Measurements from ENCODE around the gene DNLZ.

Gene DNLZ

DNA sequence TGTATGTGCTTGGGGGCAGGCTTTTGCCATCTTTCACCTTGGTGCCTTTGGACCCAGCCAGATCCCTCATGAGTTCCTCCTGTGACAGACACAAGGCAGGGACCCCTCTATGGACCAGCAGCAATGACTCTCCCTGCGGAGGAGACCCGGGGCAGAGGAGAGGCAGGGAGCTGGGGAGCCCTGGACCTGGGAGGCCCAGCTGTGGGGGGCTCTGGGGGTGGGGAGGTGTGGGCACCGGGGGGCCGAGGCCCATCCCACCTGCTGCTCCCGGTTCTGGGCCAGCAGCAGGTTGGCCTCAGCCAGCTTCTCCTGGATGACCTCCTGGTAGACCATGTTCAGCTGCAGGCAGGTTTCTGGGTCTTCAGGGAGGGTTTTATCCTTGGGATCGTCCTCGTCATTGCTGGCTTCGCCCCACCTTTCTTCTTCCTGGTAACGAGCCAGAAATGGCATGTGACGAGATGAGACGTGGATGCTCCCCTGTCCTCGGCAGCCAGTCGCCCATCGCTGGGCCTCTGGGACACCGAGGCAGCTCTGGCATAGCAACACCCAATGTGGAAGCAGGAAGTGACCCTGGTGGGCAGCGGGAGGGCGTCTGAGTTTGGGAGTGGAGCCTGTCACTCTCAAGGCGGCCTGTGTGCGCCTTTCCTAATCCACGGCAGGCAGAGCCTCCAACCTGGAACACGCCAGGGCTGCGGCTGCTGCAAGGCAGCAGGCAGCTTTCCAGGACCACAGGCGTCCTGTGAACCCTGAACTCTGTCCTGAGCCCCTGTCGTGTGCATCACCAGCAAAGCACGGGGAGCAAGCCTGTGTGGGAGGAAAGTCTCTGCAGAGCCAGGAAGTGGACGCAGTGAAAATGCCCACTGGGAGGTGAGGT is 32.0 kb upstream of the DNLZ start:
- DNase-seq (ENCODE audit: low read depth), result no peak

DNA sequence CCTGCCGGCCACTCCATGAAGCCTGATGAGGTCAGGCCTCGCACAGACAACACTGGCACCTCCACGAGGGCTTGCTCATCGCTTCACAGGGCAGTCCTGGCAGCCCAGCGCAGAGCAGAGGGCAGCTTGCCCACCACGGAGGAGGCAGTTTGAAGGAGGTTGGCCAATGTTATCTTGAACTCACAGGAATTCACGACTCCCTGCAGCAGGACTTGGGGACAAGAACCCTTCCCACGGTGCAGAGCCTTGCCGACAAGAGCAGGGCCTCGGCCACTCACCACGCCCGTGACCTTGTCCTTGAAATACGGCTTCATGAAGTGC is 31.4 kb upstream of the DNLZ start:
- DNase-seq (ENCODE audit: low read depth), result no peak

DNA sequence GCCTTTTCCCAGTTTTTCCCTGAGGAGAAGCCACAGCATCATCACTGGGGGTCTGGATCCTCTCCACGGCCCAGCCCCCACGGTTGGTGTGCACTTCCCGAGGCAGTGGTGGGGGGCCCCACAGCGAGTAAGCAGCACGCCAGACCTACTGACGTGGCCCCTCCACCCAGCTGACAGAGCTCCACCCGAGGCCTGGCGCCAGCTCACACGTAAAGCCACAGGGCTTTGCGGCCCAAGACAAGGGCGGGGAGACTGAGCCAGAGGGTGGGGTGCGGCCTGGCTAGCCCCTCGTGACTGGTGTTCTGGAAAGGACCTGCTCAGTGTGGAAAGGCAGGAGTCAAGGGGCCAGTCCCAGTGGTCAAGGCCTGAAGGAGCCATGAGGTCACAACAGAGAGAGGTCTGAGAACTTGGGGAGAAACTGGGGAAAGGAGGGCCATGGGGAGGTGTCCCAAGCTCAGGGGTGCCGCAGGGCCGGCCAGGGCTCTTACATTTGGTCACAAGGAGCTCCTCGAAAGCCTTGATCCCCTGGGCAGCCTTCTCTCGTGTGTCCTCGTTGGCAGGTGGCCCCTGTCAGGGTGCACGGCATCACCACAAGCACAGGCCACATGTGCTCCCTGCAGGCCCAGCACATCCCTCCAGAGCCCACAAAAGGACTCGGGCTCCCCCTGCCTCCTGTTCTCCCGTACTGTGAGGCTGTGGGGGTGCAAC is 30.9 kb upstream of the DNLZ start:
- no peak for DNase-seq (ENCODE audit: low read depth)

DNA sequence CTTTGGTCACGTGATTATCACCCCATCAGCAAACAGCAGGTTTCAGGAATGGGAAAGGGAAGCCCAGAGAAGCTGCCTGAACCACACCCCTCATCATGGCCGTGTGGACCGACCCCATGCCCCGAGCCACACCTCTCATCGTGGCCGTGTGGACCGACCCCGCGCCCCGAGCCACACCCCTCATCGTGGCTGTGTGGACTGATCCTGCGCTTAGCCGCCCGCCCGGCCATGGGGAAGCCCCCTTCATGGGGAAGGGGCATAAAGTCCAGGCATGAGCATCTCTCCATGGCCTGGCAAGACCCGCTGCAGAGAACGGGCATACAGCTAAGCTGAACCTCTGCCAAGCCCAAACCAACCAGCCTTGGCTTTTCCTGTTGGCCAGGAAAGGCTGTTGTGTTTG is 30.0 kb upstream of the DNLZ start:
- no peak for DNase-seq (ENCODE audit: low read depth)

DNA sequence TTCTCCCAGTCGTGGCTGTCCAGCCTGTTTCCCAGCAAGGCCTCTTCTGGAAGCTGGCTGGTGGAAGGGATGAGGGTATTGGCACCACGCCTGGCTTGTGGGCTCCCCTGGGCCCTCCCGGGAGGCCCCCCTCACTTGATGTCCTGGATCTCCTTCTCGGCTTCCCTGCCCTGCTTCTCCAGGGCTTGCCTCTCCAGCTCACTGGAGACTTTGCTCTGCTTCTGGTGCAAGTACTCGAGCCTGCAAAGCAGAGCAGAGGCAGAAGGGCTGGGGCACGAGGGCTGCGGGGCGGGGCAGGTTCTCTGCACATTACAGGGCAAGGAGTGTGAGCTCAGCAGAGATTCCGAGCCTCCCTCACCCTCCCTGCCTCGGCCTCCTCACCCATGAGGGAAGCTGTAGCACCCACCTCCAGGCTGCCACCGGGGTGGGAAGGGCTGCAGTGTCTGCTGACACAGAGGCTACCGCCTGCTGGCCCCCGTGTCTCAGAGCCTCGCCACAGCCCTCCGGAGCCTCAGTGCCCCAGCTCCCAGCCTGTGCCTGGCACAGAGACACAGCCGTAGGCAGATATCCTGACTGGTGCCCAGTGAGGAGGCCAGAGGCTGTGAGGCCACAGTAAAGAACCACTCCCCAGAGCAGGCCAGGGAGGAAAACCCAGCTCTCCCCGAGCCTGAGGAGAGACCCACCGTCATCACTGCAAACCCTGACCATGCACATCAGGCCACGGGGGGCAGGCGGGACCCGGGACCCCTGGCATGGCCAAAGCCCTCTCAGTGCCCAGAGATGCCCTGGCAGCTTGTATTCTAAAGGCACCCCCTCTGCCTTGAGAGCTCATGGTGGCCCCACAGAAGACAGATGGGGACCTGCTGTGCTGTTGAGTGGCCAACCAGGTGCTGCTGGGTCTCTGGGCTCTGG is 29.2 kb upstream of the DNLZ start:
- DNase-seq (ENCODE audit: low read depth), result no peak

DNA sequence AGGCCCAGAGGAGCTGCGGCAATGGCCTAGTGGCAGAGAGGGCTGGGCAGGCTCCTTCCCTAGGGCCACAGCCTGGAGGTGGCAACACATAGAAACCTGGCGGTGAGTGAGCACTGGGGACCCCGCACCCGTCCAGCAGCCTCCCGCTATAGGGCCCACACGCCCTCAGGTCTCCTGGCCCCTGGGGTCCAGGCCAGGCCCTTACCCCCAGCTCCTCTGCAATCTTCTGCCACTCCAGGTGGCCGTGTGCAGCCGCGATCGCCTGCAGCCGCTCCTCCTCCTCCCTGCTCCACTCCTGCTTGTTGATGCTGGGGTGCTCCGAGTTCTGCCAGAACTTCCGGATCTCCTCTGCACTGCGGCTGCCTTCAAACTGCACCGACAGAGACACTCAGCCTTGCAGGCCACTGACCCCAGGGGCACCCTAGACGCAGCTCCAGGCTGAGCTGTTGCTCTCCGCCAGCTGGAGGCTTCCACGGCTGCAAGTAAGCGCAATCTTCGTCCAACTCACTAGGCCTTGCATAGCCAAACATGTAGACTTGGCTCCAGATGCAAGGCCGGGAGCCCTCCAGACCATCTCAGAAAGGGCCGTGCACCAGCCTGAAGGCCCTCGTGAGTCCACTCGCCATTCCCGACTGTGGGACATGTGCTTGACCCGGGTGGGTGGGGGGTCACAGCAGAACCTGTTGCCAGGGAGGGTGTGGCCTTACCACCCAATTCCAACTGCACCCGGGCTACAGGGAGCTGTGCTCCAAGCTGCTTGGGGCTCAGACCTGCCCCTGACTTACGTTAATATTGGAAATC is 28.4 kb upstream of the DNLZ start:
- no peak for DNase-seq (ENCODE audit: low read depth)

DNA sequence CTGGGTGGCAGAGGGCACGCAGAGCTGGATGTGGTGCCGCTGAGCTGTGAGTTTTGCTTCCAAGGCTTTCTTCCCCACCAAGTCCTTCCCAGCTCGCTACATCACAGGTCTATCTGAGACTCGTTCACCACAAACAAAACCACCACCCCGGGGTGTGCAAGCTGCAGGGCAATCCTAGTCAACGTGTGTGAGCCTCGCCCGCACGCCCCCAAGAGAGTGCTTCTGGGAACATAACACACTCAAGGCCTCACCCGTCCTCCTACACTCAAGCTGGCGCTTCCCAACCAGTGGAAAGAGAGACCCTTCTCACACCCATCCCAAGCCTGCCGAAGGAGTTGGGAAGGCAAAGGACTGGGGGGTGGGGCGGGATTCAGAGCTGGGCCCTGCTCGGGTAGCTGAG is 25.9 kb upstream of the DNLZ start:
- no peak for DNase-seq (ENCODE audit: low read depth)

DNA sequence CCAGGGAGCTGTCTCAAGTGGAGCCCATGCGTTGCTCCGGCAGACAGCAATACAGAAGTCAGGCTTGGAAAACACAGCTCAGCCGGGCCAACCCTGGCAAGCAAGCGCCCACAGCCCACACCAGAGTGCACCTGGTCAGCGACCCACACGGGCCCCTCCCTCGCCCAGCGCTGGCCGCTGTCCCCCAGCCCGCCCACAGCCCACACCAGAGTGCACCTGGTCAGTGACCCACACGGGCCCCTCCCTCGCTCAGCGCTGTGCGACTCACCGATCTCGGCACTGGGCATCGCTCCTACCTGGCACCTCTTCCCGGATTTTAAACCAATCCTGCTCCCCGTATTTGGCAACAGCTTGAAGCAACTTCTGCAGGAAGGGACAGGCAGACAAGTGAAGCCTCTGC is 23.7 kb upstream of the DNLZ start:
- DNase-seq (ENCODE audit: low read depth), result no peak

DNA sequence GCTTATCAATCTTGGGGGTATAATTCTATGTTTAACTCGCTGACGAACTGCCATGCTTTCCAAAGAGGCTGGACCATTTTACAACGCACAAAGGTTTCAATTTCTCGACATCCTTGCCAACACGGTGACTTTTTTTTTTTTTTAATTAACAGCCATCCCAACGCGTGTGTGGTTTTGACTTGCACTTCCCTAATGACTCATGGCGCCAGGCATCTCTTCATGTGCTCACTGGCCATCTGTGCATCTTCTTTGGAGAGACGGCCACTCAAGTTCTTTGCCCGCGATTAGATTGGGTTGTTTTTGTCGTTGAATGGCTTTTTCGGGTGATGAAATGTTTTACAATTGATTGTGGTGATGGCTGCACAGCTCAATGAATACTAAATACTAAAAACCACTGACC is 22.5 kb upstream of the DNLZ start:
- no peak for DNase-seq (ENCODE audit: low read depth)

DNA sequence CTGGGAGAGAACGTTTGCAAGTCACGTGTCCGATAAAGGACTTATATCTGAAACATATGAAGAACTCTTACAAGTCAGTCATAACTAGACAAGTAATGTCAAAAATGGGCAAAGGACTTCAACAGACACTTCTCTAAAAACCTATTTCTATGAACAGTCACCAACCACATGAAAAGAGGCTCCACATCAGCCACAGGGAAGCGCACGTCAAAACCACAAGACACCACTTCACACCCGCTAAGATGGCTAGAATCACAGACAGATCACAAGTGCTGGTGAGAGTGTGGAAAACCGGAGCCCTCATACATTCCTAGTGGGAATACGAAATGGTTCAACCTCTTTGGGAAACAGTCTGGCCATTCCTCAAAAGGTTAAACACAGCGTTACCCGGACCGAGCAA is 21.5 kb upstream of the DNLZ start:
- no peak for DNase-seq (ENCODE audit: low read depth)

DNA sequence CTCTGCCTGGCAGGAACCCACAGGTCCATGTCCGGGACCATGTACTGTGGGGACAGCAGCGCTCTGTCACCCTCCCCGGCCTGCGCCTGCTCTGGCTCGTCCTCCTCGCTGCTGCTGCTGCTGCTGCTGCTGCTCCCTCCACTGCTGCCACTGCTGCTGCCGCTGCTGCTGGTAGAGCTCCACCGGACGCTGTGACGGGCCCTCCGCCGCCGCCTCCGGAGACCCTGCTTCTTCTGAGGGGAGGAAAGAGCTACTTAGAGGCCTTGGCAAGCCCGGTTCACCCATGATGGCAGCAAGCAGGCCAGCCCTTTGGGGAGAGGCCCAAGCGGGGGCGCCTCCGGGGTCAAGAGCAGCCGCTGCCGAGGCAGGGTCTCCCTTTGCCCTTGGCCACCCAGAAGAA is 19.9 kb upstream of the DNLZ start:
- DNase-seq (ENCODE audit: low read depth), result no peak

DNA sequence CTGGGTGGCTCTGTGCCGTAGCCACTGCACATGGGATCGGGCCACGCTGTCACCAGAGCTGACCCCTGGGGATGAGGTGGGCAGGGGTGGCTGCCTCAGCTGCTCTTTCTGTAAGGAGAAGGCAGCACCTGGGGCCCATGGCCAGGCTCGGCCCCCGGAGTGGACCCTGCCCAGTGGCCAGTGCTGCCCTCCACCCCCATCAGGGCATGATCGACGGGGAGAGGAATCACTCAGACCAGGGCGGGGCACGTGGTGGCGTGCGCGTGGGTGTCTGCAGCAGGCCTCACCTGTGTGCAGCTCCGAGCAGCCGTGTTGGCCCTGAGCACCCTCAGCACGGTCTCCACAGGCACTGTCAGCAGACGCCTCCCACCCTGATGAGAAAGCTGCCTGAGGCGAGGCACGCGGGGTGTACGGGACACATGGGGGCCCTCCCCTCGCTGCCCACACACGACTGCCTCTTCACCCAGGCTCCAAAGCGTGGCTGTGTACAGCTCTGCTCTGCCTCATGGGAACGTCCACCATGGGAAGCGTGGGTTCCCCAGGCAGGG is 18.5 kb upstream of the DNLZ start:
- DNase-seq (ENCODE audit: low read depth), result no peak

DNA sequence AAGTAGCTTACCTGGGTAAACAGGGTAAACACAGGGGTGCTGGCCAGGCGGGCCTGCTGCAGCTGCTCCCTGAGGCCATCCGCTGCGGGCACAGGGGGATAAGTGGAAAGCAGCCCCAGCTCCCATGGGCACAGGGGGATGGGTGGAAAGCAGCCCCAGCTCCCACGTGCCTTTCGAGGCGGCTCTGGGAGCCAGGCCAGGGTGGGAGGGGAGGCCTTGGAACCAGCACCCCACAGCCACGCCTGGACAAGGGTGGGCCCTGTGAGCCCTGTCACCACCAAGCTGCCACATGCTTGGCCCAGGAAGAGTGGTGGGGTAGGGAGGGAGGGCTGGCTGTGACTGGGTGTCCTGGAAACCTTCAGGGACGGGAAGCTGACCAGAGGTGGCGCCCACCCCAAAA is 17.8 kb upstream of the DNLZ start:
- DNase-seq (ENCODE audit: low read depth), result no peak

DNA sequence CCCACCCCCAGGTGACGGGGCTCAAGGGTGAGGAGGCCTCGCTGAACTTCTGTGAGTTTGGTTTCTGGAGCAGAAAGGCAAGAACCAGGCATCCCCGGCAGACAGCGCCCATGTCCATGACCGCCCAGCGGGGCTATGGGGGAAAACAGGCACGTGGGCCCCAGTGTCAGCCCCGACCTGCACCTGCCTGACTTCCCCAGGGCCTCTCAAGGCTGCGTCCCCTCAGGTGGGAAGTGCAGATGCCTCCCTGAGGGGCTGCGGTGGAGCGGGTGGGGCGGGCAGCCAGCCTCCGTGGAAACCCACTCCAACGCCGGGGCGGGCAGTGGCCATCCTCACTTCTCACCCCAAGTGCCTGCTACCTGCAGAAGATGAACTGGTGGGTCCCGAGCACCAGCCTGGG is 16.8 kb upstream of the DNLZ start:
- no peak for DNase-seq (ENCODE audit: low read depth)

DNA sequence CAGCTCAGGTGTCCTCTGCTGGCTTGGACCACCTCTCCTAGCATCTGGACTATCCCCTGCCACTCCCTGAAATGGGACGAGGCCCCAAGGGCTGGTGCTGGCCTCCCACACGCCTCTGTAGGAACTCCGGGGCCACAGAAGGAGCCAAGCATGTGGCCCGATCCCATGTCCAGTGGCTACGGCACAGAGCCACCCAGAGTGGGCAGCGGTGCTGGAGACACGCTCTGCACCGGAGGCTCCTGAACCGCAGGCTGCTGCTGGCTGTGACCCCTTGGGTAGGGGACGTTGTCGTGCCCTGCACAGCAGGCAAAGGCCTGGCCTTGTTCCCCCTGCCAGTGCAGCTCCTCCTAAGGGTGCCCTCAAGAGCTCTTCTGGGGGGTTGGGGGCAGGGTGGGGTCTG is 16.3 kb upstream of the DNLZ start:
- no peak for DNase-seq (ENCODE audit: low read depth)

DNA sequence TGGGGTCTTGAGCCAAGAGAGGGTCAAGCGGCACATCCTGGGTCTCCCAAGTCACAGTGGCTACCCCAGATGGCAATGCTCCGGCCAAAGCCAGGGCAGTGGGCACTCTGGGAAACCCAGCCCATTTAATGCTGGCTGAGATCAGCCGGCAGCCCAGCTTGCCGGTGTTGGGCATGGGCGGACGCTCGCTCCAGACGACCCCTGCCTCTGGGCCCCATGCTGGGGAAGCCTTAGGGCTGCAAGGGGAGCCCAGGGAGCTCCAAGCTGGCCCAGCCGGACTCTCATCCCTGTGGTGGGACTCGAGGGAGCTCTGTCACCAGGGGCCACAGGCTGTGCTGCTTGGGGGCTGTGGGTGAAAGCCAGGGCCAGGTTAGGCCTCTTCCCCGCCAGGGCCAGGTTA is 15.9 kb upstream of the DNLZ start:
- no peak for DNase-seq (ENCODE audit: low read depth)

DNA sequence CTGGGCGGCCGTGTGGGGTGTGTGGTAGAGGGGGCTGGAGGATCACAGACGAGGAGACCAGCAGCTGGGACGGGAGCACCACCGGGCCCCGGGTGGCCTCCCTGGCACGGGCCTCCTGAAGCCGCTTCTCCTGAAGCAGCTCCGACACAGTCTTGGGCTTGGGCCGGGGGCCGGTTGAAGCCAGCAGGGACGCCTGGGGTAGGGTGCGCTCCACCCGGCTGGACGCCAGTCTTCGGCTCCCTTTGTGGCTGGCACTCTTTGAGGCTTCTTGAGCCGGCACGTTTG is 15.4 kb upstream of the DNLZ start:
- no peak for DNase-seq (ENCODE audit: low read depth)

DNA sequence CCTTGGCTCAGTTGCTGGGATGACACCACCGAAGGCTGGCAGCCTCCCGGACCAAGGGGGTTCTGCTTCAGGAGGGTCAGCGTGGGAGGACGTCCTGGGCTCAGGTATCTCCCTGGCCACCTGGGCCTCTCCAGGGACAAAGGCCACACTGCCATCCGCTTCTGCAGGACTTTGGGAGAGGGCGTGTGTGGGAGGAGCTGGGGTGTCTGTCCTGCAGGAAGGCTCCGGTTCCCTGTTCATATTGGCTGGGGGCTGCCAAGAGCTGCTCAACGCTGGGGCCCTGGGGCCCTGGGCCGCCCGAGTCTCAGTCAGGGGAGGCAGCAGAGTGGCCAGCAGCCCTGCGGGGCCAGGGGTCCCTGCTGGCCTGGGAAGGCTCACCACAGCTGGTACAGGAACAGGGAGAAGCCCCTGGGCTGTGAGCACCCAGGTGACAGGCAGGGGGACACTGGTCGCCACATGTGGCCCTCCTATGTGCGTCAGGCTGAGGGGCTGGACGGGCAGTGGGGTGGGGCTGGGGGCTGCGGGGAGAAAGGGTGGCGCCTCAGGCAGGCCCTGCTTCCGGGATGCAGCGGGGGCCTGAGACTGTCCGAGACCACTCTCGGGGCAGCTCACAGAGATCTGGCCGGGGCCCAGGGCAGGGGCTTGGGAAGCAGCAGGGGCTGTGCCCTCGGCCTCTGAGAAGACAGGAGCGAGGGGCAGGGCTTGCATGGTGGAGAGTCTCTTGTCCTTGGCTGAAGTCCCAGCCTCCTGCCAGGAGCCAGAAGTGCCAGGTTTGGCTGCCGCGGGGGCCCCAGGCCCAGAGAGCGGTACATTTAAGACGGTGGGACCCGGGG is 14.8 kb upstream of the DNLZ start:
- no peak for DNase-seq (ENCODE audit: low read depth)

DNA sequence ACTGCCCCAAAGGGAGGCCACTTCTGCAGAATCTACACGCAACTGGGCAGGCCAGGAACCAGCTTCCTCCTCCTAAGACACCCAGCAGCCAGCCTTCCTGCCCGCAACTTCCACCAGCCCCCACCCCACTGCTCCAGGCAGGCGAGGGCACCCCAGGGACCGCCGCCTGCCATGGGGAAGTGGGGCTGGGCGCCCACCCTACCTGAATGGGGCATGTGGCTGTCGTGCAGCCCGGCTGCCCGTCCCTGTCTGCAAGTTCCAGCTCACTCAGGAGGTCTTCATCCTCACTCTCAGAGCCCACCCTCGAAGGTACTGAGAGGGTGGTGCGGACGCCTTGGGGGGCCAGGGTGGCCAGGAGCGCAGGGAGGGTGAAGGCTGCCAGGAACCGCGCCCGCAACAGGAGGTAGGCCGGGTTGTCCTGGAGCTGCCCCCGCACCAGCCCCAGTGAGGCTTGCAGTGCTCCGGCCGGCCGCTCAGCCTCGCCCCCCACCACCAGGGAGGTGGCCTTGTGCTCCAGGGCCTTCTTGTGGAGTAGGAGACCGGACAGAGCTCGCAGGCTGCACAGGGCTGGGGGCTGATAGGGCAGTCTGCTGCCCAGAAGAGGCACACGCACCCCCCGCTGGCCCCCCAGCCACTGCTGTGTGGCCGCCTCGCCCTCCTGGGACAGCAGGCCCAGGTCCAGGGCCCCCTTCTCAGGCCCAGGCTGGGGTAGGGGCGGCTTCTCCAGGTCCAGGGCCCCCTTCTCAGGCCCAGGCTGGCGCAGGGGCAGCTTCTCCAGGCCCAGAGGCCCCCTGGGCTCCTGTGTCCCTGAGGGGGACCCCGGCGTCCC is 14.0 kb upstream of the DNLZ start:
- no peak for DNase-seq (ENCODE audit: low read depth)

DNA sequence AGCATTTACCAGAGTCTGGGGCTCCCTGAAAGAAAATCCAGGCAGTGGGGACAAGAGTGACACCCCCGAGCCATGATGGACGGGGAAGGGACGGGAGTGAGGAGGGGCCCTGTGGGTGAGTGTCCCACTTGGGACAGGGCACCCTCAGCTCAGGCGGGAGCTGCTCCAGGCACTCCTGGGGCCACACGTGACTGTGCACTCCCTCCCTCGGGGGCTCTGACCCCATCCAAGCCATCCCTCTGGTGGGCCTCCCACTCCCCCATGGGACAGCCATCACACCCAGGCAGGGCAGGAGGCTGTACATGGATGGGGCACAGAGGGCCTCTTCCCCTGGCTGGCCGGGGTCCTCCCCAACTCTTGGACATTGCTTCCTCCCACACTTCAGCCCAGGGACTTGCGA is 12.9 kb upstream of the DNLZ start:
- no peak for DNase-seq (ENCODE audit: low read depth)

Measured in ELR (cell line).